HepG2 (cell line): ENCODE results near the gene DDAH2. TPM values are rescaled to one million over a fixed set of nuclear protein-coding genes. Genes with fewer than 3 reads are reported as not detected.

Source experiments
- EED ChIP-seq: sonication (generic); formaldehyde crosslinking; IDR thresholded peaks from 2 replicates; pipeline ENCODE4 v1.5.0; 2020; ENCODE audit warnings: mild to moderate bottlenecking, missing genetic modification reagents
- HBP1 ChIP-seq: IDR thresholded peaks from 2 replicates; pipeline ENCODE4 v1.6.1; 2016; ENCODE audit warnings: low read depth, control low read depth
- HNRNPL ChIP-seq: fragments of 200-400 bp; formaldehyde crosslinking; IDR thresholded peaks from 2 replicates; pipeline ENCODE4 v1.6.1; 2017; ENCODE audit warnings: mild to moderate bottlenecking, low read depth, low read length
- IRF1 ChIP-seq: sonication (generic); formaldehyde crosslinking; IDR thresholded peaks from 2 replicates; pipeline ENCODE4 v1.4.0; 2020; ENCODE audit warnings: low read depth, mild to moderate bottlenecking, missing genetic modification reagents
- MED1 ChIP-seq: sonication (generic); formaldehyde crosslinking; IDR thresholded peaks from 2 replicates; pipeline ENCODE4 v1.4.0; 2020; ENCODE audit warnings: missing genetic modification reagents
- MIXL1 ChIP-seq: IDR thresholded peaks from 2 replicates; pipeline ENCODE4 v1.6.1; 2016
- NBN ChIP-seq: fragments of 450-650 bp; conservative IDR thresholded peaks from 2 replicates; pipeline ENCODE4 v1.6.1; 2017
- NCOA2 ChIP-seq: sonication (generic); formaldehyde crosslinking; IDR thresholded peaks from 2 replicates; pipeline ENCODE4 v1.8.0; 2022; ENCODE audit warnings: inconsistent platforms
- NR3C1 ChIP-seq: sonication (generic); formaldehyde crosslinking; IDR thresholded peaks from 2 replicates; pipeline ENCODE4 v1.4.0; 2020; ENCODE audit warnings: missing genetic modification reagents
- PAF1 ChIP-seq: IDR thresholded peaks from 2 replicates; pipeline ENCODE4 v1.6.1; 2016; ENCODE audit warnings: missing genetic modification reagents, missing compliant biosample characterization
- PHF5A ChIP-seq: IDR thresholded peaks from one replicate; pipeline ENCODE4 v1.6.1; 2018; ENCODE audit warnings: low read depth, missing genetic modification reagents; ENCODE audit not compliant: unreplicated experiment
- RBFOX2 ChIP-seq: fragments of 200-400 bp; formaldehyde crosslinking; IDR thresholded peaks from 2 replicates; pipeline ENCODE4 v1.6.1; 2017; ENCODE audit warnings: low read depth, mild to moderate bottlenecking, low read length
- REST ChIP-seq, 2 experiments: IDR thresholded peaks; 2 replicates each; pipeline ENCODE4 v1.6.1; 2011 to 2012; ENCODE audit warnings: low read length in 2 of 2, borderline replicate concordance in 1 of 2, low read depth in 1 of 2, mild to moderate bottlenecking in 1 of 2, moderate library complexity in 1 of 2
- SOX13 ChIP-seq, 3 experiments: fragments of 450-650 bp in 1 of 3; sonication (generic) in 1 of 3; formaldehyde crosslinking in 1 of 3; IDR thresholded peaks in 2 of 3; conservative IDR thresholded peaks in 1 of 3; 2 replicates each; pipeline versions ENCODE4 v1.5.0 to v1.6.1; 2016 to 2020; ENCODE audit warnings: antibody characterized with exemption in 1 of 3, mild to moderate bottlenecking in 1 of 3, missing compliant biosample characterization in 1 of 3, missing genetic modification reagents in 1 of 3, moderate library complexity in 1 of 3
- TAF15 ChIP-seq: fragments of 200-400 bp; formaldehyde crosslinking; IDR thresholded peaks from one replicate; pipeline ENCODE4 v1.6.1; 2018; ENCODE audit warnings: mild to moderate bottlenecking, low read depth, low read length; ENCODE audit not compliant: poor library complexity, severe bottlenecking
- ZNF10 ChIP-seq: sonication (generic); formaldehyde crosslinking; IDR thresholded peaks from 2 replicates; pipeline ENCODE4 v1.4.0; 2020; ENCODE audit warnings: mild to moderate bottlenecking, low read depth, missing genetic modification reagents, borderline replicate concordance
- ZNF280D ChIP-seq: sonication (generic); formaldehyde crosslinking; IDR thresholded peaks from 2 replicates; pipeline ENCODE4 v1.5.1; 2020; ENCODE audit warnings: mild to moderate bottlenecking, missing genetic modification reagents
- ZNF720 ChIP-seq: sonication (generic); formaldehyde crosslinking; IDR thresholded peaks from 2 replicates; pipeline ENCODE4 v1.4.0; 2020; ENCODE audit warnings: missing genetic modification reagents
- polyA plus RNA-seq, 8 experiments: library from polyadenylated mRNA; depleted of rRNA in 3 of 8; stranded (reverse) in 7 of 8; unstranded in 1 of 8; fragments of >200 nt; fragmentation: Illumina TruSeq in 4 of 8; extraction: Trizol in 4 of 8; gene quantifications; 2 replicates each; pipeline versions ENCODE4 v1.2.1 to v1.2.3, GENCODE V29; 2011 to 2016; ENCODE audit warnings: low read depth in 4 of 8, missing spikeins in 1 of 8, mixed read lengths in 1 of 8; ENCODE audit not compliant: insufficient read depth in 1 of 8
- total RNA-seq, 5 experiments: library from RNA; depleted of rRNA; stranded (reverse); fragments of >200 nt; fragmentation: Illumina TruSeq; extraction: Trizol; gene quantifications; 2 replicates each; pipeline ENCODE4 v1.2.3, GENCODE V29; 2016; ENCODE audit warnings: low read depth in 1 of 5
- TF ChIP-seq, protein P1 (sequence below): sonication (generic); formaldehyde crosslinking; IDR thresholded peaks from 2 replicates; pipeline ENCODE4 v1.4.0; 2020; ENCODE audit warnings: missing genetic modification reagents, low read depth, mild to moderate bottlenecking, borderline replicate concordance

The DDAH2 gene
- total and polyA plus RNA-seq, 2 of the 13 experiments (the other 11 are each of a cell fraction or from before 2014, with no cell fraction given) = 16.4 to 21.1 TPM

- no peak for TF ChIP-seq PHF5A (CRISPR knock-in tag)
- TF ChIP-seq, protein P1, sequence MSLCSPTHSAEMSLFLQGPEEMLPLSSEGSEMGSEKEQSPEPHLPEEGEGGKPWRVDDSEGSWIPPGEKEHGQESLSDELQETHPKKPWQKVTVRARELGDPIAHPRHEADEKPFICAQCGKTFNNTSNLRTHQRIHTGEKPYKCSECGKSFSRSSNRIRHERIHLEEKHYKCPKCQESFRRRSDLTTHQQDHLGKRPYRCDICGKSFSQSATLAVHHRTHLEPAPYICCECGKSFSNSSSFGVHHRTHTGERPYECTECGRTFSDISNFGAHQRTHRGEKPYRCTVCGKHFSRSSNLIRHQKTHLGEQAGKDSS (CRISPR knock-in tag) = no peak
- 0 out of 2 replicates have a peak, but pooled peaks have one; percentile 14 for TF ChIP-seq NBN
- no peak; the same call in none of the 2 replicates for TF ChIP-seq SOX13 (IDR thresholded peaks at IDR 0.05)
- peak in 1 of 2 experiments; percentile 86; a peak in 3 of 4 replicates for TF ChIP-seq SOX13 (CRISPR knock-in tag; conservative IDR thresholded peaks at IDR 0.05 in 1 of 2, IDR thresholded peaks at IDR 0.05 in 1 of 2)
- TF ChIP-seq PAF1 (CRISPR knock-in tag) = no peak
- TF ChIP-seq RBFOX2 = peak; percentile 64; the same call in 1 of the 2 replicates
- no peak; the same call in 1 of the 2 replicates for TF ChIP-seq ZNF280D (CRISPR knock-in tag)
- no peak for TF ChIP-seq EED (CRISPR knock-in tag)
- peak in 1 of 2 experiments; percentile 74; a peak in 2 of 4 replicates for TF ChIP-seq REST (IDR thresholded peaks at IDR 0.05; ENCODE audit: borderline replicate concordance in 1 of 2, low read depth in 1 of 2, low read length in 2 of 2)
- no peak for TF ChIP-seq IRF1 (CRISPR knock-in tag)
- TF ChIP-seq HBP1 = peak; percentile 77; the same call in 1 of the 2 replicates
- TF ChIP-seq MIXL1 (CRISPR knock-in tag) = peak; percentile 86; the same call in 1 of the 2 replicates
- no peak for TF ChIP-seq ZNF720 (CRISPR knock-in tag)
- no peak for TF ChIP-seq NR3C1 (CRISPR knock-in tag)
- no peak for TF ChIP-seq HNRNPL
- no peak for TF ChIP-seq TAF15
- TF ChIP-seq MED1 (CRISPR knock-in tag) = peak; percentile 87
- peak; percentile 90 for TF ChIP-seq NCOA2 (CRISPR knock-in tag)
- no peak for TF ChIP-seq ZNF10 (CRISPR knock-in tag)
Observed at GRCh38 chr6:31737315-31737990, 8.4 kb upstream of the DDAH2 start (continued).
